Kidney glomerular epithelial cell (primary cell): ENCODE results near the gene TMEM125.

ENCODE experiments used
- DNase-seq: peaks from one replicate; lab custom pipeline; 2025; lab: John Stamatoyannopoulos, UW

TMEM125 gene

GRCh38 chr1:43247256-43247921 lies 22.4 kb upstream of the TMEM125 start:
- DNase-seq = no peak

- no peak for DNase-seq
Measured at GRCh38 chr1:43250351-43250761, 19.4 kb upstream of the TMEM125 start.

GRCh38 chr1:43251024-43251423 lies 18.8 kb upstream of the TMEM125 start:
- DNase-seq = no peak

GRCh38 chr1:43252225-43252624 lies 17.6 kb upstream of the TMEM125 start:
- DNase-seq = no peak

- DNase-seq = no peak
Measured at GRCh38 chr1:43253173-43253572, 16.6 kb upstream of the TMEM125 start.

GRCh38 chr1:43253876-43254275 lies 15.9 kb upstream of the TMEM125 start:
- no peak for DNase-seq

- no peak for DNase-seq
Measured at GRCh38 chr1:43255438-43256210, 14.2 kb upstream of the TMEM125 start.

- DNase-seq = no peak
Measured at GRCh38 chr1:43256675-43257570, 12.9 kb upstream of the TMEM125 start.

GRCh38 chr1:43258370-43258769 lies 11.4 kb upstream of the TMEM125 start:
- DNase-seq = no peak

- DNase-seq = no peak
Measured at GRCh38 chr1:43265431-43265830, 4.4 kb upstream of the TMEM125 start.

- no peak for DNase-seq
Measured at GRCh38 chr1:43266881-43267280, 2.9 kb upstream of the TMEM125 start.

GRCh38 chr1:43267291-43267805 lies 2.4 kb upstream of the TMEM125 start:
- no peak for DNase-seq

GRCh38 chr1:43267818-43268425 lies 1.9 kb upstream of the TMEM125 start:
- no peak for DNase-seq

GRCh38 chr1:43270421-43271095 lies 775 bp downstream of the TMEM125 start:
- no peak for DNase-seq

- no peak for DNase-seq
Measured at GRCh38 chr1:43271186-43272118, 1.7 kb downstream of the TMEM125 start.

GRCh38 chr1:43272161-43272560 lies 2.4 kb downstream of the TMEM125 start:
- DNase-seq = no peak

GRCh38 chr1:43272576-43273571 lies 3.1 kb downstream of the TMEM125 start:
- no peak for DNase-seq

GRCh38 chr1:43273708-43274107 lies 3.9 kb downstream of the TMEM125 start:
- no peak for DNase-seq
